MM.1S (cell line): ENCODE data around the gene SSNA1.

Experiments
- CTCF ChIP-seq: fragments of 300-600 bp; sonication (generic); IDR thresholded peaks from 2 replicates; pipeline ENCODE4 v1.5.1; 2016; ENCODE audit warnings: antibody characterized with exemption, low read length, mixed read lengths
- EZH2 ChIP-seq: fragments of 300-600 bp; sonication (generic); optimal IDR thresholded peaks from 2 replicates; pipeline ENCODE3; 2017; ENCODE audit warnings: low read depth, mild to moderate bottlenecking, antibody characterized with exemption, low read length, mixed read lengths
- EZH2phosphoT487 ChIP-seq: fragments of 300-600 bp; sonication (generic); IDR thresholded peaks from 2 replicates; pipeline ENCODE4 v1.6.1; 2018; ENCODE audit warnings: antibody characterized with exemption, low read length

- no peak for TF ChIP-seq CTCF
- TF ChIP-seq EZH2: no peak
- TF ChIP-seq EZH2phosphoT487: no peak
Measured at GRCh38 chr9:137186385-137186784, 2.1 kb upstream of the SSNA1 start.
